Ascending aorta (tissue), 2 donors: ENCODE data around the gene GPC5. TPM values are rescaled to one million over a fixed set of nuclear protein-coding genes. Genes with fewer than 3 reads are reported as not detected.

Experiments
- DNase-seq, 2 donors: peaks; one replicate each; pipeline ENCODE4 v3.0.0-alpha.2; 2019; ENCODE audit warnings: low spot score in 2 of 2
- H3K27ac ChIP-seq, 2 donors: fragments of 200-600 bp; sonication (generic); one replicate each; pipeline ENCODE4 v1.5.1; 2016 to 2017; ENCODE audit warnings: mild to moderate bottlenecking in 1 of 2
- H3K27me3 ChIP-seq: fragments of 200-600 bp; sonication (generic); one replicate; pipeline ENCODE4 v1.5.1; 2017
- H3K36me3 ChIP-seq, 2 donors: fragments of 200-600 bp; sonication (generic); one replicate each; pipeline ENCODE4 v1.5.1; 2016
- H3K4me1 ChIP-seq, 2 donors: fragments of 200-600 bp; sonication (generic); one replicate each; pipeline ENCODE4 v1.5.1; 2016 to 2017; ENCODE audit warnings: mild to moderate bottlenecking in 1 of 2
- H3K4me3 ChIP-seq, 2 donors: fragments of 200-600 bp; sonication (generic); one replicate each; pipeline ENCODE4 v1.5.1; 2016 to 2017; ENCODE audit warnings: mild to moderate bottlenecking in 1 of 2
- H3K9me3 ChIP-seq, 2 donors: fragments of 200-600 bp; sonication (generic); one replicate each; pipeline ENCODE4 v1.5.1; 2016
- CTCF ChIP-seq, 3 experiments: fragments of 200-600 bp in 2 of 3; fragments of 450-650 bp in 1 of 3; sonication (generic) in 2 of 3; IDR thresholded peaks; one replicate each; pipeline ENCODE4 v1.5.1; 2016 to 2019; ENCODE audit warnings: antibody characterized with exemption in 3 of 3, mild to moderate bottlenecking in 1 of 3, moderate library complexity in 1 of 3
- intact Hi-C: fragments of 100-400 bp; cut with DNase I; formaldehyde crosslinking; loops from one replicate; pipeline ENCODE4 v1.15.1; 2023
- total RNA-seq: library from RNA; depleted of rRNA; stranded (reverse); fragments of >200 nt; gene quantifications from one replicate; pipeline ENCODE4 v1.1.0, GENCODE V29; 2016

Gene GPC5
- total RNA-seq, 1 donor from 2014 or later, result not detected

DNA sequence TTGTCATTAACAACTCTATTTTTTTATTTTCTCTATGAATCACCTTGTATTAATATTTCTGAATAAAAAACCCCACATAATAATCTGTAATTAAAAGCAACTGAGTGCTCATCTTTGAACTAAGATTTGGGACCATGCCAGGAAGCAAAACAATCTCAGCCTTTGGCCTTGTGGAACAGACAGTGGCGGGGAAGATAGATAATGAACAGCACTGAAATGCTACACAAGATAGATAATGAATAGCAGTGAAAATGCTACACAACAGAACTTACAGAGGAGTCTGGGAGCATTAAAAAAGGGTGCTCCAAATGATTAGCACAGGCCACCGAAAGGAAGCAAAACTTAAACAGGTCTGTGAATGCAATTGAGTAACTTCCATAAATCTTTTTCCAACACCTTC, 134.9 kb downstream of the GPC5 start:
- no peak for TF ChIP-seq CTCF (IDR thresholded peaks at IDR 0.05)
- H3K27me3 ChIP-seq, result no peaks in the 10 kb centered on the region
- DNase-seq, result no peak

DNA sequence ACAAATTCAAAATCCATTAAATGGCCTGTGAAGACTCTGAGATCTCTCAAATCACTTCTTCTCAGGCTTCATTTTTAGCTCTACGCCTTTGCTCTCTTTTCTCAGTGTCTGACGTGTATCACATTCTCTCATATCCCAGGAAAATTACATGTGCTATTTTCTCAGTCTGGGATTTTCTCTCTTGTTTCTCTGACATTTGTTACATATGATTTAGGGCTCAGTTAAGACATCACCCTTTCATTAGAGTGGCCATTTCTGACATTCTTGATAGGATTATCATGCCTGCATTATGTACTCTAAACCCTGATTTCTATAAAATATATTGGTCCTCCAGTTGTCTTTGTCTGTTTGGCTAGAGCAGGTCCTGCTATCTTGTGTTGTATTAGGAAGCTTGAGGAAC, 136.6 kb downstream of the GPC5 start:
- Histone ChIP-seq H3K4me1 (no peaks in the 10 kb centered on the region), H3K27me3 (no peaks in the 10 kb centered on the region), H3K4me3 (no peak overlapping the region), H3K27ac (no peak overlapping the region), H3K36me3 (no peaks in the 10 kb centered on the region), H3K9me3 (no peaks in the 10 kb centered on the region)
- no peak for TF ChIP-seq CTCF (IDR thresholded peaks at IDR 0.05)
- no peak for DNase-seq
- intact Hi-C loops, result no loop called here

More for the DNA sequence above, 134.9 kb downstream of the GPC5 start:
- Histone ChIP-seq H3K4me3 (no peak overlapping the region), H3K36me3 (no peaks in the 10 kb centered on the region), H3K4me1 (no peaks in the 10 kb centered on the region), H3K9me3 (no peaks in the 10 kb centered on the region), H3K27ac (no peak overlapping the region)
- intact Hi-C loops, result no loop called here

DNA sequence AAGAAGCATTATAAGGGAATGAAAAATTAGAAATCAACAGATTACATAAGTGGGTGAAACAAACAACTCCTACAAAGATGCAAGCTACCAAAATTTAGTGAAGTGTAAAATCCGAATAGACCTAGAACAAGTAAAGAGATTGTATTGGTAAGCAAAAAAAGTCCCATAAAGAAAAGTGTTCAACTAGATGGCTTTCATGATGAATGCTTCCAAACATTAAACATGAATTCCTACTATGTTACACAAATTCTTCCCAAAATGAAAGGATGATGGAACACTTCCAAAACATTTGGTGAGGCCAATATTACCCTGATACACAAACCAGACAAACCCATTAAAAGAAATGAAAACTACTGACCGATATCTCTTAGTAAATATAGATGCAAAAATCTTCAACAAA, 139.0 kb downstream of the GPC5 start:
- Histone ChIP-seq H3K4me3 (no peak overlapping the region), H3K9me3 (no peaks in the 10 kb centered on the region), H3K27me3 (no peaks in the 10 kb centered on the region), H3K4me1 (no peaks in the 10 kb centered on the region), H3K36me3 (no peaks in the 10 kb centered on the region), H3K27ac (no peak overlapping the region)
- TF ChIP-seq CTCF (IDR thresholded peaks at IDR 0.05), result no peak
- intact Hi-C loops, result no loop called here
- no peak for DNase-seq

- TF ChIP-seq CTCF (IDR thresholded peaks at IDR 0.05), result no peak
- H3K4me1 ChIP-seq, result no peaks in the 10 kb centered on the region
Observed at GRCh38 chr13:91539286-91540157, 141.1 kb downstream of the GPC5 start.

GRCh38 chr13:91540158-91540736, 141.8 kb downstream of the GPC5 start:
- Histone ChIP-seq H3K27ac (no peak overlapping the region), H3K9me3 (no peaks in the 10 kb centered on the region), H3K36me3 (no peaks in the 10 kb centered on the region), H3K27me3 (no peaks in the 10 kb centered on the region), H3K4me1 (no peaks in the 10 kb centered on the region), H3K4me3 (no peak overlapping the region)
- no peak for DNase-seq
- intact Hi-C loops, result no loop called here
- TF ChIP-seq CTCF (IDR thresholded peaks at IDR 0.05), result no peak

More at GRCh38 chr13:91539286-91540157, 141.1 kb downstream of the GPC5 start:
- no peak for DNase-seq
- Histone ChIP-seq H3K4me3 (no peak overlapping the region), H3K27ac (no peak overlapping the region), H3K27me3 (no peaks in the 10 kb centered on the region), H3K9me3 (no peaks in the 10 kb centered on the region), H3K36me3 (no peaks in the 10 kb centered on the region)
- intact Hi-C loops, result no loop called here
